Measurements from ENCODE around the gene LRRC75B.
"Not testable (repeated sequence)": the region's sequence is repeated elsewhere in the genome, so short reads cannot be mapped to it uniquely, and the experiment has no call there.

- not testable (repeated sequence) for TF ChIP-seq EZH2 (IDR thresholded peaks at IDR 0.05; ENCODE audit: insufficient read depth, poor library complexity, severe bottlenecking); EZH2phosphoT487 (IDR thresholded peaks at IDR 0.05; ENCODE audit: insufficient read depth, low read depth)
These were observed 28.4 kb upstream of the LRRC75B start for GRCh38 chr22:24621244-24621643.
